ENCODE measurements around the gene RSBN1L. TPM values are rescaled to one million over a fixed set of nuclear protein-coding genes. Genes with fewer than 3 reads are reported as not detected.

RSBN1L gene
- total RNA-seq, 1 donor from 2014 or later: 27.0 TPM

GRCh38 chr7:77825131-77825530 is 128.9 kb downstream of the RSBN1L start:
- H3K4me1 Mint-ChIP-seq (ENCODE audit: low read depth, unreplicated experiment): no peaks in the 10 kb centered on the region
- H3K4me3 Mint-ChIP-seq (ENCODE audit: unreplicated experiment): no peak overlapping the region

GRCh38 chr7:77826300-77826699 is 130.0 kb downstream of the RSBN1L start:
- H3K4me3 Mint-ChIP-seq (ENCODE audit: unreplicated experiment): no peak overlapping the region
- H3K27ac Mint-ChIP-seq (ENCODE audit: unreplicated experiment): no peak overlapping the region
- TF ChIP-seq CTCF (IDR thresholded peaks at IDR 0.05; ENCODE audit: partially characterized antibody, unreplicated experiment): no peak
- no peaks in the 10 kb centered on the region for H3K27me3 Mint-ChIP-seq (ENCODE audit: unreplicated experiment)
- peaks cover 3% of the 10 kb centered on the region for H3K9me3 Mint-ChIP-seq (ENCODE audit: unreplicated experiment)
- peaks cover 2% of the 10 kb centered on the region for H3K36me3 Mint-ChIP-seq (ENCODE audit: unreplicated experiment)
- H3K4me1 Mint-ChIP-seq (ENCODE audit: low read depth, unreplicated experiment): no peaks in the 10 kb centered on the region
- DNase-seq: no peak

More at GRCh38 chr7:77825131-77825530, 128.9 kb downstream of the RSBN1L start:
- H3K36me3 Mint-ChIP-seq (ENCODE audit: unreplicated experiment): peaks cover 14% of the 10 kb centered on the region
- DNase-seq: no peak
- H3K27me3 Mint-ChIP-seq (ENCODE audit: unreplicated experiment): peaks cover under 1% of the 10 kb centered on the region
- peaks cover 10% of the 10 kb centered on the region for H3K9me3 Mint-ChIP-seq (ENCODE audit: unreplicated experiment)
- no peak overlapping the region for H3K27ac Mint-ChIP-seq (ENCODE audit: unreplicated experiment)
- no peak for TF ChIP-seq CTCF (IDR thresholded peaks at IDR 0.05; ENCODE audit: partially characterized antibody, unreplicated experiment)

- H3K27me3 Mint-ChIP-seq (ENCODE audit: unreplicated experiment): no peaks in the 10 kb centered on the region
- no peak for TF ChIP-seq CTCF (IDR thresholded peaks at IDR 0.05; ENCODE audit: partially characterized antibody, unreplicated experiment)
- no peak for DNase-seq
- no peak overlapping the region for H3K4me3 Mint-ChIP-seq (ENCODE audit: unreplicated experiment)
- H3K27ac Mint-ChIP-seq (ENCODE audit: unreplicated experiment): no peak overlapping the region
- H3K36me3 Mint-ChIP-seq (ENCODE audit: unreplicated experiment): no peaks in the 10 kb centered on the region
- H3K4me1 Mint-ChIP-seq (ENCODE audit: low read depth, unreplicated experiment): no peaks in the 10 kb centered on the region
- H3K9me3 Mint-ChIP-seq (ENCODE audit: unreplicated experiment): no peaks in the 10 kb centered on the region
Measured at GRCh38 chr7:77827999-77828398, 131.7 kb downstream of the RSBN1L start.

GRCh38 chr7:77830649-77831355 is 134.5 kb downstream of the RSBN1L start:
- no peaks in the 10 kb centered on the region for H3K36me3 Mint-ChIP-seq (ENCODE audit: unreplicated experiment)
- H3K4me1 Mint-ChIP-seq (ENCODE audit: low read depth, unreplicated experiment): no peaks in the 10 kb centered on the region
- DNase-seq: no peak
- no peak for TF ChIP-seq CTCF (IDR thresholded peaks at IDR 0.05; ENCODE audit: partially characterized antibody, unreplicated experiment)
- H3K27me3 Mint-ChIP-seq (ENCODE audit: unreplicated experiment): no peaks in the 10 kb centered on the region
- no peaks in the 10 kb centered on the region for H3K9me3 Mint-ChIP-seq (ENCODE audit: unreplicated experiment)
- no peak overlapping the region for H3K4me3 Mint-ChIP-seq (ENCODE audit: unreplicated experiment)
- no peak overlapping the region for H3K27ac Mint-ChIP-seq (ENCODE audit: unreplicated experiment)

GRCh38 chr7:77831481-77831880 is 135.2 kb downstream of the RSBN1L start:
- no peaks in the 10 kb centered on the region for H3K9me3 Mint-ChIP-seq (ENCODE audit: unreplicated experiment)
- H3K27me3 Mint-ChIP-seq (ENCODE audit: unreplicated experiment): no peaks in the 10 kb centered on the region
- DNase-seq: no peak
- TF ChIP-seq CTCF (IDR thresholded peaks at IDR 0.05; ENCODE audit: partially characterized antibody, unreplicated experiment): no peak
- no peaks in the 10 kb centered on the region for H3K4me1 Mint-ChIP-seq (ENCODE audit: low read depth, unreplicated experiment)
- H3K36me3 Mint-ChIP-seq (ENCODE audit: unreplicated experiment): no peaks in the 10 kb centered on the region
- no peak overlapping the region for H3K4me3 Mint-ChIP-seq (ENCODE audit: unreplicated experiment)
- no peak overlapping the region for H3K27ac Mint-ChIP-seq (ENCODE audit: unreplicated experiment)
